ENCODE data around the gene KIF26B. TPM values are rescaled to one million over a fixed set of nuclear protein-coding genes. Genes with fewer than 3 reads are reported as not detected.

KIF26B gene
- polyA plus RNA-seq, 1 donor (not counting 4 experiments of a cell fraction or from before 2014, with no cell fraction given) = 0.58 TPM

DNA sequence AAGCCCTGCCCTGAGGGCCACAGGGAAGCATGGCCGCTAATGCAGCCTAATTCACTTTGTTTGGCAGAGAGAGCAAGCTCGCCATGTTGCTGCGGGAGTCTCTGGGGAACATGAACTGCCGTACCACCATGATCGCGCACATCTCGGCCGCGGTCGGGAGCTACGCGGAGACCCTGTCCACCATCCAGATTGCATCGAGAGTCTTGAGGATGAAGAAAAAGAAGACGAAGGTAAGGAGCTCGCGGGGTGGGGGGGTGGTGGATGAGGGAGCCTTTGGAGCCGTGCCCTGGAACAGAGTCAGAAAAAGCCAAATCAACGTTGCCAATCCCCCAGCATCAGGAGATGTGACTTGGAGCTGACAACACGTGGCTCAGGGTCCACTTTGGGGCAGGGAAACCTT, 529.4 kb downstream of the KIF26B start:
- H3K9me1 ChIP-seq (ENCODE audit: control insufficient read depth, extremely low read depth, insufficient read depth, low read length) = no peaks in the 10 kb centered on the region
- no peaks in the 10 kb centered on the region for H3K79me2 ChIP-seq (ENCODE audit: control insufficient read depth, insufficient read depth, low read length)
- H4K20me1 ChIP-seq (ENCODE audit: control insufficient read depth, extremely low read depth, insufficient read depth, low read length) = no peaks in the 10 kb centered on the region
- no peaks in the 10 kb centered on the region for H3K4me1 ChIP-seq (ENCODE audit: control insufficient read depth, extremely low read depth, insufficient read depth, low read length)
- peaks cover 2% of the 10 kb centered on the region for H3K9me3 ChIP-seq (ENCODE audit: control insufficient read depth, low read depth, low read length)
- DNase-seq (ENCODE audit: low read depth, low spot score) (no peak), FAIRE-seq (no peak)
- dilution Hi-C loops (cut with MboI; ENCODE audit: extremely low pct_ligation_motif_present, low sequenced_read_pairs) = no loop called here
- no peak overlapping the region for H3K9ac ChIP-seq (ENCODE audit: control insufficient read depth, extremely low read depth, insufficient read depth, low read length)
- no peak overlapping the region for H3K4me2 ChIP-seq (ENCODE audit: control insufficient read depth, extremely low read depth, insufficient read depth, low read depth, low read length)
- H3K27me3 ChIP-seq (ENCODE audit: control insufficient read depth, extremely low read depth, insufficient read depth, low read length) = no peaks in the 10 kb centered on the region
- no peak overlapping the region for H2AFZ ChIP-seq (ENCODE audit: control insufficient read depth, low read length)
- TF ChIP-seq, protein P1, sequence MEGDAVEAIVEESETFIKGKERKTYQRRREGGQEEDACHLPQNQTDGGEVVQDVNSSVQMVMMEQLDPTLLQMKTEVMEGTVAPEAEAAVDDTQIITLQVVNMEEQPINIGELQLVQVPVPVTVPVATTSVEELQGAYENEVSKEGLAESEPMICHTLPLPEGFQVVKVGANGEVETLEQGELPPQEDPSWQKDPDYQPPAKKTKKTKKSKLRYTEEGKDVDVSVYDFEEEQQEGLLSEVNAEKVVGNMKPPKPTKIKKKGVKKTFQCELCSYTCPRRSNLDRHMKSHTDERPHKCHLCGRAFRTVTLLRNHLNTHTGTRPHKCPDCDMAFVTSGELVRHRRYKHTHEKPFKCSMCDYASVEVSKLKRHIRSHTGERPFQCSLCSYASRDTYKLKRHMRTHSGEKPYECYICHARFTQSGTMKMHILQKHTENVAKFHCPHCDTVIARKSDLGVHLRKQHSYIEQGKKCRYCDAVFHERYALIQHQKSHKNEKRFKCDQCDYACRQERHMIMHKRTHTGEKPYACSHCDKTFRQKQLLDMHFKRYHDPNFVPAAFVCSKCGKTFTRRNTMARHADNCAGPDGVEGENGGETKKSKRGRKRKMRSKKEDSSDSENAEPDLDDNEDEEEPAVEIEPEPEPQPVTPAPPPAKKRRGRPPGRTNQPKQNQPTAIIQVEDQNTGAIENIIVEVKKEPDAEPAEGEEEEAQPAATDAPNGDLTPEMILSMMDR (optimal IDR thresholded peaks at IDR 0.05 in 1 of 3, IDR thresholded peaks at IDR 0.05 in 1 of 3, conservative IDR thresholded peaks at IDR 0.05 in 1 of 3; ENCODE audit: extremely low read depth in 1 of 3, insufficient read depth in 2 of 3, low read length in 3 of 3) = no peak
- no peak for TF ChIP-seq EZH2 (IDR thresholded peaks at IDR 0.05; ENCODE audit: low read length)
- H3K36me3 ChIP-seq (ENCODE audit: control insufficient read depth in 2 of 2, extremely low read depth in 1 of 2, insufficient read depth in 2 of 2, low read length in 2 of 2) = no peaks in the 10 kb centered on the region
- H3K27ac ChIP-seq (ENCODE audit: control insufficient read depth, insufficient read depth, low read length) = no peak overlapping the region
- no peak overlapping the region for H3K4me3 ChIP-seq (ENCODE audit: control insufficient read depth in 2 of 3, extremely low read depth in 1 of 3, insufficient read depth in 2 of 3, low read depth in 1 of 3, low read length in 3 of 3)

DNA sequence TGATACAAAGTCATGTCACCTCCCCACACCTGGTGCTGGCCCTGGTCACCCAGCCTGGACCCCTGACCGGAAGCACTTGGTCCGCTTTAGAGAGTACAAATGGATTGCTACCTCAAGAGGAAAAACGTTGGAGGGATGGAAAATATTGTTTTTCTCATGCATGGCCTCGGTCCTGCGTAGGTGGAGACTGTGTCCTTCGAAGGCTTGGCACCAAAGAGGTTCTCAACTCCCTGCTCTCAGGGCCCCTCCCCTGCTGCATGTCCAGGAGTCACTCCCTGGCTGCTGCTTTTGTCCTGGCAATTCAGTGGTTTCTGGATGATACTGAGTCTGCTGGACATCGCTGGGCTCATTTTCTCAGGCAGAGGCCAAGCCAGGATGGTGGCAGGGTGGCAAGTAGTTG, 529.8 kb downstream of the KIF26B start:
- no peak overlapping the region for H3K4me3 ChIP-seq (ENCODE audit: control insufficient read depth in 2 of 3, extremely low read depth in 1 of 3, insufficient read depth in 2 of 3, low read depth in 1 of 3, low read length in 3 of 3)
- no peak overlapping the region for H3K4me2 ChIP-seq (ENCODE audit: control insufficient read depth, extremely low read depth, insufficient read depth, low read depth, low read length)
- dilution Hi-C loops (cut with MboI; ENCODE audit: extremely low pct_ligation_motif_present, low sequenced_read_pairs) = no loop called here
- no peak for DNase-seq (ENCODE audit: low read depth, low spot score)
- no peak overlapping the region for H3K27ac ChIP-seq (ENCODE audit: control insufficient read depth, insufficient read depth, low read length)
- TF ChIP-seq EZH2 (IDR thresholded peaks at IDR 0.05; ENCODE audit: low read length) = no peak
- TF ChIP-seq, protein P1 (optimal IDR thresholded peaks at IDR 0.05 in 1 of 3, IDR thresholded peaks at IDR 0.05 in 1 of 3, conservative IDR thresholded peaks at IDR 0.05 in 1 of 3; ENCODE audit: extremely low read depth in 1 of 3, insufficient read depth in 2 of 3, low read length in 3 of 3) = no peak
- no peaks in the 10 kb centered on the region for H4K20me1 ChIP-seq (ENCODE audit: control insufficient read depth, extremely low read depth, insufficient read depth, low read length)
- no peaks in the 10 kb centered on the region for H3K4me1 ChIP-seq (ENCODE audit: control insufficient read depth, extremely low read depth, insufficient read depth, low read length)
- H3K9ac ChIP-seq (ENCODE audit: control insufficient read depth, extremely low read depth, insufficient read depth, low read length) = no peak overlapping the region
- no peaks in the 10 kb centered on the region for H3K27me3 ChIP-seq (ENCODE audit: control insufficient read depth, extremely low read depth, insufficient read depth, low read length)
- no peak overlapping the region for H2AFZ ChIP-seq (ENCODE audit: control insufficient read depth, low read length)
- no peaks in the 10 kb centered on the region for H3K9me1 ChIP-seq (ENCODE audit: control insufficient read depth, extremely low read depth, insufficient read depth, low read length)
- H3K9me3 ChIP-seq (ENCODE audit: control insufficient read depth, low read depth, low read length) = peaks cover 2% of the 10 kb centered on the region
- H3K79me2 ChIP-seq (ENCODE audit: control insufficient read depth, insufficient read depth, low read length) = no peaks in the 10 kb centered on the region
- no peaks in the 10 kb centered on the region for H3K36me3 ChIP-seq (ENCODE audit: control insufficient read depth in 2 of 2, extremely low read depth in 1 of 2, insufficient read depth in 2 of 2, low read length in 2 of 2)
- FAIRE-seq = no peak
